ENCODE data around the gene USP38.
A peak's percentile ranks its signal among the peaks of the same experiment; 100 is the strongest.
"Not testable (repeated sequence)": the region's sequence is repeated elsewhere in the genome, so short reads cannot be mapped to it uniquely, and the experiment has no call there.

The USP38 gene, protein sequence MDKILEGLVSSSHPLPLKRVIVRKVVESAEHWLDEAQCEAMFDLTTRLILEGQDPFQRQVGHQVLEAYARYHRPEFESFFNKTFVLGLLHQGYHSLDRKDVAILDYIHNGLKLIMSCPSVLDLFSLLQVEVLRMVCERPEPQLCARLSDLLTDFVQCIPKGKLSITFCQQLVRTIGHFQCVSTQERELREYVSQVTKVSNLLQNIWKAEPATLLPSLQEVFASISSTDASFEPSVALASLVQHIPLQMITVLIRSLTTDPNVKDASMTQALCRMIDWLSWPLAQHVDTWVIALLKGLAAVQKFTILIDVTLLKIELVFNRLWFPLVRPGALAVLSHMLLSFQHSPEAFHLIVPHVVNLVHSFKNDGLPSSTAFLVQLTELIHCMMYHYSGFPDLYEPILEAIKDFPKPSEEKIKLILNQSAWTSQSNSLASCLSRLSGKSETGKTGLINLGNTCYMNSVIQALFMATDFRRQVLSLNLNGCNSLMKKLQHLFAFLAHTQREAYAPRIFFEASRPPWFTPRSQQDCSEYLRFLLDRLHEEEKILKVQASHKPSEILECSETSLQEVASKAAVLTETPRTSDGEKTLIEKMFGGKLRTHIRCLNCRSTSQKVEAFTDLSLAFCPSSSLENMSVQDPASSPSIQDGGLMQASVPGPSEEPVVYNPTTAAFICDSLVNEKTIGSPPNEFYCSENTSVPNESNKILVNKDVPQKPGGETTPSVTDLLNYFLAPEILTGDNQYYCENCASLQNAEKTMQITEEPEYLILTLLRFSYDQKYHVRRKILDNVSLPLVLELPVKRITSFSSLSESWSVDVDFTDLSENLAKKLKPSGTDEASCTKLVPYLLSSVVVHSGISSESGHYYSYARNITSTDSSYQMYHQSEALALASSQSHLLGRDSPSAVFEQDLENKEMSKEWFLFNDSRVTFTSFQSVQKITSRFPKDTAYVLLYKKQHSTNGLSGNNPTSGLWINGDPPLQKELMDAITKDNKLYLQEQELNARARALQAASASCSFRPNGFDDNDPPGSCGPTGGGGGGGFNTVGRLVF
- 121 to 129 (median 122) reads per million in 3 donors for total RNA-seq

DNA sequence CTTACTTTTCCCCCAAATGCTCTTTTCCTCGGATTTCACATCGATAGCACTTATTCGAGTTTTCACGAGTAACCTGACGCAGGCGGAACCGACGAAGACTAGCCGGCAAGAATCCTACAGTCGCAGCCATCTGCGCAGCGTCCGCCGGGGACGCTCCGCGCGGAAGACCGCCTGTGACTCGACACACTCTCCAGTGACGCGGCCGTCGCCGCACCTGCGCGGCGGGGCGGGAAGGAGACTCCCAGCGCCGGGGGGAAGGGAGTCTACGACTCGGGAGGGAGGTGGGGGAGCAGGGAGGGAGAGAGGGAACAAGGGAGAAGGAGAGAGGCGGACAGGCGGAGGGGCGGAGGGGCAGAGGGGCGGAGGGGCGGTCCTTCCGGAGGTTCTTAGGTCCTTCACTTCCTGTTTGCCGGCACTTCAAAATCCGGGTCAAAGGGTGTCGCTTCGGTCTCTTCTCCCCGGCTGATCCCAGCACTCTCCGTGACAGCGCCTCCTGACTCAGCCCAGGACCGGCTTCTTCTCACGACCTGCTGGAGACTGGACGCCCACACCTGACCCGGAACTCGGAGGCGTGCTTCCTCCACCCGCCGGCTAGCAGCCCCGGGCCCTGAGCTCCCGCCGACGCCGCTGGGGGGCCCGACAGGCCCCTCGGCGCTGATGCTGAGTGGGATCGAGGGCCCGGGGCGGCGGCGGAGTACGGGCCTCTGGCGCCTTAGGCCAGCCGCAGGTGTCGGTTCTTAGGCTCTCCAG, at the start of gene USP38:
TSS of gene USP38 (plus strand) at position 415 of the 750 bp plus-strand sequence. CDS start 534 bp downstream, outside the sequence.
- Histone ChIP-seq H3K36me3 (ENCODE audit: control insufficient read depth, insufficient read depth, low read length) (no peaks in the 10 kb centered on the region), H3K9me3 (ENCODE audit: control insufficient read depth, low read length) (no peaks in the 10 kb centered on the region), H3K27ac (ENCODE audit: insufficient read depth, low read length, poor library complexity, severe bottlenecking) (peak within 1 kb of the TSS; percentile 95), H3K27me3 (replicated peaks; ENCODE audit: control insufficient read depth, insufficient read depth, low read length, poor library complexity, severe bottlenecking) (no peaks in the 10 kb centered on the region), H3K4me1 (ENCODE audit: control insufficient read depth, insufficient read depth, low read length, poor library complexity, severe bottlenecking) (peaks cover 22% of the 10 kb centered on the region), H3K4me3 (ENCODE audit: insufficient read depth, low read depth, low read length, poor library complexity, severe bottlenecking) (peak within 1 kb of the TSS; percentile 85)
- peak; percentile 76 to 83 (median 82) for DNase-seq

DNA sequence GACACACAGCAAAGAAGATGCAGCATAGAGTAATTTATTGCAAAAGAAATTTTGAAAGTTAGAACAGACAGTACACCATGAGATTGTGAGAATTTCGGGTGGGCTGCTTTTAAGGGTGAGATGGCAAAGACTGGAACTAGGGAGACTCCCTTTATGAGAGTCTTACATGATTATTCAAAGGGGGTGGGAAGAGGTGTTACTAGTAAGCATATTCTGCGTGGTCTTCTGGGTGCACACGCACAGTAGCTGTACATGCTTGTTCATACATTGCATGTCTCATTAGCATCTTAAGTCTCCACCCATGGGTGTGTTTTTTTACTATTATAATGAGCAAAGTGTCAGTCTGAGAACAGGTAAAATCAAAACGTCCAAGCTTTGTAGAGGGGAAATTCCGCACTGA, 49.4 kb upstream of the USP38 start:
- no peak for DNase-seq
- H3K4me1 ChIP-seq (ENCODE audit: control insufficient read depth, insufficient read depth, low read length, poor library complexity, severe bottlenecking), result no peaks in the 10 kb centered on the region
- no peaks in the 10 kb centered on the region for H3K36me3 ChIP-seq (ENCODE audit: control insufficient read depth, insufficient read depth, low read length)
- H3K27me3 ChIP-seq (replicated peaks; ENCODE audit: control insufficient read depth, insufficient read depth, low read length, poor library complexity, severe bottlenecking), result no peaks in the 10 kb centered on the region
- no peak overlapping the region for H3K4me3 ChIP-seq (ENCODE audit: insufficient read depth, low read depth, low read length, poor library complexity, severe bottlenecking)
- H3K9me3 ChIP-seq (ENCODE audit: control insufficient read depth, low read length), result no peaks in the 10 kb centered on the region
- no peak overlapping the region for H3K27ac ChIP-seq (ENCODE audit: insufficient read depth, low read length, poor library complexity, severe bottlenecking)

DNA sequence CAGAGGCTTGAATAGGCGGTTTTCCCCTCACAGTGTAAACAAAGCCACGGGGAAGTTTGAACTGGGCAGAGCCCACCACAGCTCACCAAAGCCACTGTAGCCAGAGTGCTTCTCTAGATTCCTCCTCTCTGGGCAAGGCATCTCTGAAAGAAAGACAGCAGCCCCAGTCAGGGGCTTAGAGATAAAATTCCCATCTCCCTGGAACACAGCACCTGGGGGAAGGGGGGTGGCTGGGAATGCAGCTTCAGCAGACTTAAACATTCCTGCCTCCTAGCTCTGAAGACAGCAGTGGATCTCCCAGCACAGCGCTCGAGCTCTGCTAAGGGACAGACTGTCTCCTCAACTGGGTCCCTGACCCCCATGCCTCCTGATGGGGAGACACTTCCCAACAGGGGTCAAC, 44.0 kb upstream of the USP38 start:
- no peaks in the 10 kb centered on the region for H3K4me1 ChIP-seq (ENCODE audit: control insufficient read depth, insufficient read depth, low read length, poor library complexity, severe bottlenecking)
- H3K4me3 ChIP-seq (ENCODE audit: insufficient read depth, low read depth, low read length, poor library complexity, severe bottlenecking), result no peak overlapping the region
- no peak for DNase-seq
- no peaks in the 10 kb centered on the region for H3K36me3 ChIP-seq (ENCODE audit: control insufficient read depth, insufficient read depth, low read length)
- peaks cover 4% of the 10 kb centered on the region for H3K27me3 ChIP-seq (replicated peaks; ENCODE audit: control insufficient read depth, insufficient read depth, low read length, poor library complexity, severe bottlenecking)
- H3K27ac ChIP-seq (ENCODE audit: insufficient read depth, low read length, poor library complexity, severe bottlenecking), result no peak overlapping the region
- H3K9me3 ChIP-seq (ENCODE audit: control insufficient read depth, low read length), result no peaks in the 10 kb centered on the region

- Histone ChIP-seq H3K9me3 (ENCODE audit: control insufficient read depth, low read length) (peaks cover 3% of the 10 kb centered on the region), H3K4me1 (ENCODE audit: control insufficient read depth, insufficient read depth, low read length, poor library complexity, severe bottlenecking) (no peaks in the 10 kb centered on the region)
- DNase-seq, result no peak
These were observed 36.2 kb upstream of the USP38 start for GRCh38 chr4:143148521-143148920.

DNA sequence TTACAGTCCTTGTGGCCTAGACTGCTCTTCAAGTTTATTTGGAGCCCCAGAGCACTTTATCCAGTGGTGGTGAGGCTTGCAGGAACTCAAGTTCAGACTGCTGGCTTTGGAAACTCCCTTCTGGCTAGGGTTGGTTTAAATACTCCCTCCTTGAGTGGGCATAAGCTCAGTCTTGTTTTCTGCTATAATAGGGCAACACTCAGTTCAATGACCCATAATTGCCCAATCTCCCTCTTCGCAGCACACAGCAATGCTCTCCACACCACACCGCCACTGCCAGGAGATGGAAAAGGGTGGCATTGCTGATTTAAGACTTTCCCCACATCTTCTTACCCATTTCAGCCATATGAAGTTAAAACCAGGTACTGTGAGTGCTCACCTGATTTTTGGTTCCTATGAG, 27.9 kb upstream of the USP38 start:
- H3K9me3 ChIP-seq (ENCODE audit: control insufficient read depth, low read length), result peaks cover 5% of the 10 kb centered on the region
- no peak overlapping the region for H3K4me3 ChIP-seq (ENCODE audit: insufficient read depth, low read depth, low read length, poor library complexity, severe bottlenecking)
- H3K36me3 ChIP-seq (ENCODE audit: control insufficient read depth, insufficient read depth, low read length), result no peaks in the 10 kb centered on the region
- no peak overlapping the region for H3K27ac ChIP-seq (ENCODE audit: insufficient read depth, low read length, poor library complexity, severe bottlenecking)
- DNase-seq, result no peak
- H3K4me1 ChIP-seq (ENCODE audit: control insufficient read depth, insufficient read depth, low read length, poor library complexity, severe bottlenecking), result no peaks in the 10 kb centered on the region
- no peaks in the 10 kb centered on the region for H3K27me3 ChIP-seq (replicated peaks; ENCODE audit: control insufficient read depth, insufficient read depth, low read length, poor library complexity, severe bottlenecking)

More at GRCh38 chr4:143148521-143148920, 36.2 kb upstream of the USP38 start:
- Histone ChIP-seq H3K27ac (ENCODE audit: insufficient read depth, low read length, poor library complexity, severe bottlenecking) (no peak overlapping the region), H3K4me3 (ENCODE audit: insufficient read depth, low read depth, low read length, poor library complexity, severe bottlenecking) (no peak overlapping the region), H3K27me3 (replicated peaks; ENCODE audit: control insufficient read depth, insufficient read depth, low read length, poor library complexity, severe bottlenecking) (no peaks in the 10 kb centered on the region), H3K36me3 (ENCODE audit: control insufficient read depth, insufficient read depth, low read length) (no peaks in the 10 kb centered on the region)

DNA sequence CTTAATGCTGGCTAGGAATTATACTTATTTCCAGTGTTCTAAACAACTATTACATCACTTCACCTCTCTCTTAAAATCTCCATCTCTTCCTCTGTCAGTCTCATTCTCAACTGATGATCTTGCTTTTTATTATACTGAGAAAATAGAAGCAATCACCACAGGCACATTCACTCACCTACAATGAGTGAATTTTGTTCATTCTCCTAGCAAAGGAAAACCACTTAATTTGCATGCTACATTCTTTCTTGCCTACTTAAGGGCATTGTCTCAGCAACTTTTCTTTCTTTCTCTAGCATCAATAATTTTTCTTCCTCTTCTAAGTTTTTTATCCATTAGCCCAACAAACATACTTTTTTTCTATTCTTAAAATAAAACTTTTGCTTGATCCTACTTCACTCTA, 21.1 kb upstream of the USP38 start:
- DNase-seq, result no peak
- no peaks in the 10 kb centered on the region for H3K36me3 ChIP-seq (ENCODE audit: control insufficient read depth, insufficient read depth, low read length)
- H3K27ac ChIP-seq (ENCODE audit: insufficient read depth, low read length, poor library complexity, severe bottlenecking), result no peak overlapping the region

GRCh38 chr4:143166722-143167121, 18.0 kb upstream of the USP38 start:
- not testable (repeated sequence) for H3K36me3 ChIP-seq (ENCODE audit: control insufficient read depth, insufficient read depth, low read length); H3K9me3 ChIP-seq (ENCODE audit: control insufficient read depth, low read length); H3K4me1 ChIP-seq (ENCODE audit: control insufficient read depth, insufficient read depth, low read length, poor library complexity, severe bottlenecking); DNase-seq; H3K4me3 ChIP-seq (ENCODE audit: insufficient read depth, low read depth, low read length, poor library complexity, severe bottlenecking); H3K27ac ChIP-seq (ENCODE audit: insufficient read depth, low read length, poor library complexity, severe bottlenecking); H3K27me3 ChIP-seq (replicated peaks; ENCODE audit: control insufficient read depth, insufficient read depth, low read length, poor library complexity, severe bottlenecking)

More for the DNA sequence above, 21.1 kb upstream of the USP38 start:
- Histone ChIP-seq H3K4me1 (ENCODE audit: control insufficient read depth, insufficient read depth, low read length, poor library complexity, severe bottlenecking) (no peaks in the 10 kb centered on the region), H3K4me3 (ENCODE audit: insufficient read depth, low read depth, low read length, poor library complexity, severe bottlenecking) (no peak overlapping the region), H3K27me3 (replicated peaks; ENCODE audit: control insufficient read depth, insufficient read depth, low read length, poor library complexity, severe bottlenecking) (no peaks in the 10 kb centered on the region), H3K9me3 (ENCODE audit: control insufficient read depth, low read length) (no peaks in the 10 kb centered on the region)

- Histone ChIP-seq H3K27me3 (replicated peaks; ENCODE audit: control insufficient read depth, insufficient read depth, low read length, poor library complexity, severe bottlenecking) (no peaks in the 10 kb centered on the region), H3K27ac (ENCODE audit: insufficient read depth, low read length, poor library complexity, severe bottlenecking) (no peak overlapping the region), H3K36me3 (ENCODE audit: control insufficient read depth, insufficient read depth, low read length) (no peaks in the 10 kb centered on the region), H3K4me1 (ENCODE audit: control insufficient read depth, insufficient read depth, low read length, poor library complexity, severe bottlenecking) (peaks cover 6% of the 10 kb centered on the region), H3K4me3 (ENCODE audit: insufficient read depth, low read depth, low read length, poor library complexity, severe bottlenecking) (no peak overlapping the region), H3K9me3 (ENCODE audit: control insufficient read depth, low read length) (peaks cover 3% of the 10 kb centered on the region)
- DNase-seq, result no peak
These were observed 5.8 kb upstream of the USP38 start for GRCh38 chr4:143178923-143179322.

- peak overlapping the region; percentile 85 for H3K4me3 ChIP-seq (ENCODE audit: insufficient read depth, low read depth, low read length, poor library complexity, severe bottlenecking)
- no peaks in the 10 kb centered on the region for H3K9me3 ChIP-seq (ENCODE audit: control insufficient read depth, low read length)
- no peak for DNase-seq
- peak overlapping the region; percentile 95 for H3K27ac ChIP-seq (ENCODE audit: insufficient read depth, low read length, poor library complexity, severe bottlenecking)
- no peaks in the 10 kb centered on the region for H3K27me3 ChIP-seq (replicated peaks; ENCODE audit: control insufficient read depth, insufficient read depth, low read length, poor library complexity, severe bottlenecking)
- no peaks in the 10 kb centered on the region for H3K36me3 ChIP-seq (ENCODE audit: control insufficient read depth, insufficient read depth, low read length)
- peaks cover 17% of the 10 kb centered on the region for H3K4me1 ChIP-seq (ENCODE audit: control insufficient read depth, insufficient read depth, low read length, poor library complexity, severe bottlenecking)
These were observed 1.1 kb upstream of the USP38 start for GRCh38 chr4:143183513-143184216.

All from effector memory CD4-positive, alpha-beta T cell (primary cell).